HG03439 (cell line): ENCODE results near the gene GRHL1.

Experiments used
- ATAC-seq: cut with Tn5 transposase; IDR thresholded peaks from one replicate; pipeline ENCODE4 v1.9.1; 2021; ENCODE audit warnings: mild to moderate bottlenecking, moderate library complexity; ENCODE audit not compliant: unreplicated experiment

GRHL1 gene

GRCh38 chr2:9971105-9971818 lies 19.8 kb downstream of the GRHL1 start:
- ATAC-seq, result no peak

DNA sequence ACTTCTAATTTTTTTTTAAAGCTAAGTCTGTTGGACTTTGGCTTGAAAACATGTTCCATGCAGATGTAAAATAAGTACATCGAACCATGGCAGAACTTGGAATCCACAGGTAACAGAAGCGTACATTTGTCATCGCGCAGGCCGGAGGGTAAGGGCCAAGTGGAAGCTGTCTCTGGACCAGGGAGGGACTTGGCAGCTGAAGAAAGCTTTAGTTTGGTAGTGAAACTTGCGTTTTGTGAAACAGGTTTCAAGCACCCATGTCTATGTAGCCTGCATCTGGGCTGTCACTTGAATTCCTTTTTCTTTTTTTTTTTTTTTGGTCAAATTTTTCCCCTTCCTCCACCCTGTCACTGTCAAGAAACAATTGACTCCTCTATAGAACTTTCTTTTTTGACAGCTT lies 20.4 kb downstream of the GRHL1 start:
- no peak for ATAC-seq

DNA sequence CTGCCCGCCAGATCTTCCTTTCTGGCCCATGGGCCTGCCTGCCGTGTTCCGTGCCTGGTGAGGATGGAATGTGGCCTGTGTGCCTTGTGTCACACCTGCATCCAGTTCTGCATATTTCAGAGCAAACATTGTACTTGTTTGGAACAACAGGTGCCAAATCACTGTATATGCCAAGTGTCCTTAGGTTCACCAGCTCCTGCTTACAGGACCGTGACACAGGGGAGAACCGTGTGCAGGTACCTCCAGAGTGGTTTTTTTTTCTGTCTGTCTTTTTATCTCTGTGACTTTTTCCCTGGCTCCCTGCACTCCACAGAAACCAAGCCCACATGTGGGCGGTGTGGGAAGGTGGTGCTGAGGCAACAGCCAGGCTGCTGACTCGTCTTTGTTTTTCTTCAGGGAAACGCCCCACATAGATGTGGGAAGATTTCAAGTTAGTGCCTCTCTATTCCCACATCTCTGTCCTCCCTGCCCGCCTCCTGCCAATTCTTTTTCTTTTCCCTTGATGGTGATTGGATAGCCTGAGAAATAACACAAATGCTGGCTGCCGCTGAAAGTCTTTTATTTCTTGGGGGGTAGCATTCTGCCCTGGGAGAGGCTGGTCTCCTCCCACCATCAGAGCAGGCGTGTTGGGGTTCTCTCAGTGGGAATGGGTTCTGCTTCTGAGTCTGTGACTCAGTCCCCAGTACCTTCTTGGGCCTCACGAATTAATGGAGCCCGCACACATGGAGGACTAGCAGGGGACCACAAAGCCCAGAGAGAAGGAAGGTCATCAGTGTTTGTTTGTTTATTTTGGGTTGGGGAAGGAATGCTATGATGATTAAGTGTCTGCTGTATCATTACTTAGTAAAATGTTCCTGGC lies 21.4 kb downstream of the GRHL1 start:
- ATAC-seq, result no peak

- no peak for ATAC-seq
Observed at GRCh38 chr2:9973690-9974089, 22.2 kb downstream of the GRHL1 start.

- no peak for ATAC-seq
Observed at GRCh38 chr2:9974343-9974742, 22.9 kb downstream of the GRHL1 start.

DNA sequence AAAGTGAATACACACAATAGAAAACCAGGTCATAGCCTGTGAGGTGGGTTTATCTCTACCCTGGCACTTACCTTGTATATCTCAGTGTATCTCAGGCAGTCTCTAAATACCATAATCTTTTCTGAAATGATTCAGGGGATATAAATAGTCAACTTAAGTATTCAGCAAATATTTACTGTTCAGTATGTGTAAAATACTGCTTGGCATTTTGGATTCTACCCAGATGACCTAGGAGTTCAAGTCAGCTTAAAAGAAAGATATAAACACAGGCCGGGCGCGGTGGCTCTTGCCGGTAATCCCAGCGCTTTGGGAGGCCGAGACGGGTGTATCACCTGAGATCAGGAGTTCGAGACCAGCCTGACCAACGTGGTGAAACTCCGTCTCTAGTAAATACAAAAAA lies 23.8 kb downstream of the GRHL1 start:
- no peak for ATAC-seq

GRCh38 chr2:9975805-9976447 lies 24.4 kb downstream of the GRHL1 start:
- ATAC-seq, result no peak

DNA sequence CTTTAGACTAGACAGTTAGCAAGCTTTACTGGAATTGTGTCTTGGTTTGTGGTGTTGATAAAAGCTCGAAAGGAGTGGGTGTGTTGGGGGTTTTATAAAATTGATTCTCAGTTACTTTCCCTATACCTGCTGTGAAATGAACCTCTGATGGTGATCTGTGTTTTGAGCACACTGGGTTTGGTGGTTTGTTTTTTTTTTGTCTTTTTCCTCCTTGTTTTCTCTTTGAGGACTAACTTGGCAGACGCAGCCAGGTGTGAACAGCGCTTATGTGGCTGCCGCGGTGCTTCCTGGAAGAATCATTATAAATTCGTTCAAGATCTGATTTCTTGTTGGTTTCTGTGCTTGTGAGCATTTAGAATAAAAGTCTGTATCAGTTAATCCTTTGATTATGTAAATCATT lies 28.5 kb downstream of the GRHL1 start:
- ATAC-seq, result no peak

GRCh38 chr2:9980520-9980919 lies 29.0 kb downstream of the GRHL1 start:
- no peak for ATAC-seq

GRCh38 chr2:9981655-9982054 lies 30.2 kb downstream of the GRHL1 start:
- no peak for ATAC-seq

DNA sequence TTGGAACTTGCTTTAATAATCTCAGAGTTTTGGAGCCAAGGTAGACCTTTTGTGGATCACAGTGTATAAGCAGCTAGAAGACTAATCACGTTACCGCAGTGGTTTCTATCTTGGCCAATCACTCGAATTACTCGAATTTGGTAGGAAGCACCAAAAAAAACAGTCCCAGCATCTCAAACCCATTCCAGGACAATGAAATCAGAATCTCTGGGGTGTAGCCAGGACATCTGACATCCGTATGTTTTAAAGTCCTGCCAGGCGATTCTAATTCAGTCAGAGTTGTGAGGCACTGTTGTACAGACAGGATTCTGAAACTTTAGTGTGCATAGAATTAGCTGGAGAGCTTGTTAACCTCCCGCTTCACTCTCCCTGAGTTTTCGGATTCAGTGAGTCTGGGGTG lies 30.8 kb downstream of the GRHL1 start:
- no peak for ATAC-seq

DNA sequence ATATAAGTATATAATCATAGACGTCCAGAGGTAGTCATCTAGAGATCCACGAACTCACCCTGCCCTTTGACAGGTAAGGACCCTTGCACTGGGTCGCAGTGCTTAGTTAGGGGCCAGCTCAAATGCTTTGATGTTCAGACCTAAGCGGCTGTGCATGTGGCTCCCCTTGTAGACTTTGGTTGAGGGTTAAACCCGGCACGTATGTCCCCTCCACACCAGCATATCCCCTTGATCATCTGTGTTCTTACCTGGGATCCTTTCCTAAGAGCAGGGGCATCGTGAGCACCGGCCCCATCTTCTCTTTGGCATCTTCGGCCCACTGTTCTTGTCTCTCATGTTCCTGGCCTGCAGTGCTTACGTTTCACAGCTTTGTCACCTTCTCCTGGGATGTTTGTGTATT lies 31.4 kb downstream of the GRHL1 start:
- no peak for ATAC-seq

GRCh38 chr2:9983401-9984216 lies 32.1 kb downstream of the GRHL1 start:
- no peak for ATAC-seq

GRCh38 chr2:9984217-9984739 lies 32.8 kb downstream of the GRHL1 start:
- no peak for ATAC-seq

DNA sequence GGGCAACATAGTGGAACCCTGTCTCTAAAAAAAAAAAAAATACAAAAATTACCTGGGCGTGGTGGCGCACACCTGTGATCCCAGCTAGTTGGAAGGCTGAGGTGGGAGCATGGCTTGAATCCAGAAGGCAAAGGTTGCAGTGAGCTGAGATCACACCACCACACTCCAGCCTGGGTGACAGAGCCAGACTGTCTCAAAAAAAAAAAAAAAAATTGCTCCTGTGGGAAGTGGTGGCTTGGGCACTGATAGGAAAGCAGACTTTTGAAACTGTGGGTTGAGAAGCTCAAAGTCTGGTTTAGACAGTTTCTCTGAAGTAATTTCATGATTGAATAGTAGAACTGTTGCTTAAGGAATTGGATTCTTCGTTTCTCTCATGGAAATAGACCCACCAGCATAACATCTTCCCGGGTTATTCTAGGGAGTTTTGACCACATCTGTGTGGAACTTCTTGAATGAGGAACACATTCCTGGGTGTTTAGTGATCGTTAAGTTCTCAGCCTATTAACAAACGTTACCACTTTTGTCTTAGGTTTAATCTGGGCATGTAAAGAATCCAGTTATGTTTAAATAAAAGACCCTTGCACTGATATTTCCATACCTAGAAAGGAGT lies 33.5 kb downstream of the GRHL1 start:
- no peak for ATAC-seq

GRCh38 chr2:9985531-9986328 lies 34.2 kb downstream of the GRHL1 start:
- no peak for ATAC-seq

GRCh38 chr2:9988320-9988719 lies 36.8 kb downstream of the GRHL1 start:
- no peak for ATAC-seq

DNA sequence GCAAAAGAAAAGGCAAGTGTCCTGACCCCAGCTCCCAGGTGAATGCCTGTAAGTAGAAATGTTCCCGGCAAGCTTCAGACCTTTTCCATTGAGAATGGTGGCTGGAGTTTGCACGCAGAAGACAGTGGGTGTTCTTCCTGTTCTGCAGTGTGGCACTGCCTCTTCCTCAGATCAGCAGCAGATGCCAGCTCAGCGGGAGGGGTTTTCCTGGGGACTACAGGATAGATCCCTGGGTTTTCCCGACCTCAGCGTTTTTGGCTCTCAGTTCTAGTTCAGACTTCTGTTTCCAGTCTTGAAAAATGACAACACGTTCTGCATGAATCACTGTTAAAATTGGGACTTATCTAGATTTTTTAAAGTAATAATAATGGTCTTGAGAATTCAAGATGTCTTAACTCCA lies 39.2 kb downstream of the GRHL1 start:
- no peak for ATAC-seq

DNA sequence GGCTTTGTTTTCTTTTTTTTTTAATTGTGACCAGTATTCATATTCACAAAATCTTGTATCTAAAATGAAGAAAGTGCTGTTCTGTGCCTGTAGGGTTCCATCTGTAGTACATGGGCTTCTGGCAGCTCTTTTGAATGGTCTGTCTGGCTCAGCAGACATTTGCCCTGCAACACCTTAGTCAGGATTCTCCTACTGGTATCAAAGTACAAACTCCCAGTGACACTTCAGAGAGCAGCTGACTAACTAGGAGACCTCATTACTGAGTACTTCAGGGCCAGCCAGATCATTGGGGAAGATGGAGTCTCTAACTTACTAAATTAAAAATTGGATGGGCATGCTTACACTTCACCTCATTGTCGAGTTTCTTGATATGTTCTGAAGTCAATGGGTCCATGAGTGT lies 39.7 kb downstream of the GRHL1 start:
- no peak for ATAC-seq
